Measurements from ENCODE around the gene NXF2. TPM values are rescaled to one million over a fixed set of nuclear protein-coding genes. Genes with fewer than 3 reads are reported as not detected.
A peak's percentile ranks its signal among the peaks of the same experiment; 100 is the strongest.

Gene NXF2
- total RNA-seq, 1 experiment from 2014 or later: not detected

DNA sequence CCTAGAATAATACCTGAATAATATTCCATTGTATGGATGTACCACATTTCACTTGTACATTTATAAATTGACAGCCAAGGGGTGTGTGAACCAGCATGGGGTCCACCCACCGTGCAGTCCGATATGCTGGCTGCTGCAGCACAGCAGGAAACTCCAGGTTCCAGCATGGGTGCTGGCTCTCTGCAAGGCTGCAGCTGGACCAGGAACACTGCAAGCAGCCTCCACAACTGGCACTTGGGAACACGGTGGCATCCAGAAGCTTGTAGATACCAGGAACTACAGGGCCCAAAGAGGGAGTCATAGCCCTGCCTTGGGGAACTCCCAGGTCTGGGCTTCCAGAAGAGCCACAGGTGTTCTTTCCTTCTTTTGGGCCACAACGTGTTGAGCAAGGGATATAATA lies 91.2 kb downstream of the NXF2 start:
- H3K9me3 Mint-ChIP-seq (ENCODE audit: unreplicated experiment): no peaks in the 10 kb centered on the region
- H3K4me1 Mint-ChIP-seq (ENCODE audit: insufficient read depth, unreplicated experiment): no peaks in the 10 kb centered on the region
- no peak overlapping the region for H3K27ac Mint-ChIP-seq (ENCODE audit: low read depth, unreplicated experiment)
- intact Hi-C loops (cut with micrococcal nuclease): no loop called here
- ChIA-PET POLR2A (no interaction called here), CTCF (interaction anchor here (1.1 kb wide), 1 partner anchor 270 kb away, joined by 3 read pairs; no protein-coding TSS in a partner anchor)
- DNase-seq (ENCODE audit: unreplicated experiment): no peak
- H3K36me3 Mint-ChIP-seq (ENCODE audit: insufficient read depth, unreplicated experiment): no peaks in the 10 kb centered on the region
- no peak overlapping the region for H3K4me3 Mint-ChIP-seq (ENCODE audit: unreplicated experiment)
- H3K27me3 Mint-ChIP-seq (ENCODE audit: insufficient read depth, unreplicated experiment): peaks cover 13% of the 10 kb centered on the region
- TF ChIP-seq, protein P1, sequence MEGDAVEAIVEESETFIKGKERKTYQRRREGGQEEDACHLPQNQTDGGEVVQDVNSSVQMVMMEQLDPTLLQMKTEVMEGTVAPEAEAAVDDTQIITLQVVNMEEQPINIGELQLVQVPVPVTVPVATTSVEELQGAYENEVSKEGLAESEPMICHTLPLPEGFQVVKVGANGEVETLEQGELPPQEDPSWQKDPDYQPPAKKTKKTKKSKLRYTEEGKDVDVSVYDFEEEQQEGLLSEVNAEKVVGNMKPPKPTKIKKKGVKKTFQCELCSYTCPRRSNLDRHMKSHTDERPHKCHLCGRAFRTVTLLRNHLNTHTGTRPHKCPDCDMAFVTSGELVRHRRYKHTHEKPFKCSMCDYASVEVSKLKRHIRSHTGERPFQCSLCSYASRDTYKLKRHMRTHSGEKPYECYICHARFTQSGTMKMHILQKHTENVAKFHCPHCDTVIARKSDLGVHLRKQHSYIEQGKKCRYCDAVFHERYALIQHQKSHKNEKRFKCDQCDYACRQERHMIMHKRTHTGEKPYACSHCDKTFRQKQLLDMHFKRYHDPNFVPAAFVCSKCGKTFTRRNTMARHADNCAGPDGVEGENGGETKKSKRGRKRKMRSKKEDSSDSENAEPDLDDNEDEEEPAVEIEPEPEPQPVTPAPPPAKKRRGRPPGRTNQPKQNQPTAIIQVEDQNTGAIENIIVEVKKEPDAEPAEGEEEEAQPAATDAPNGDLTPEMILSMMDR (IDR thresholded peaks at IDR 0.05; ENCODE audit: unreplicated experiment): no peak
- BruUV-seq (replicated peaks): no TSS peak

DNA sequence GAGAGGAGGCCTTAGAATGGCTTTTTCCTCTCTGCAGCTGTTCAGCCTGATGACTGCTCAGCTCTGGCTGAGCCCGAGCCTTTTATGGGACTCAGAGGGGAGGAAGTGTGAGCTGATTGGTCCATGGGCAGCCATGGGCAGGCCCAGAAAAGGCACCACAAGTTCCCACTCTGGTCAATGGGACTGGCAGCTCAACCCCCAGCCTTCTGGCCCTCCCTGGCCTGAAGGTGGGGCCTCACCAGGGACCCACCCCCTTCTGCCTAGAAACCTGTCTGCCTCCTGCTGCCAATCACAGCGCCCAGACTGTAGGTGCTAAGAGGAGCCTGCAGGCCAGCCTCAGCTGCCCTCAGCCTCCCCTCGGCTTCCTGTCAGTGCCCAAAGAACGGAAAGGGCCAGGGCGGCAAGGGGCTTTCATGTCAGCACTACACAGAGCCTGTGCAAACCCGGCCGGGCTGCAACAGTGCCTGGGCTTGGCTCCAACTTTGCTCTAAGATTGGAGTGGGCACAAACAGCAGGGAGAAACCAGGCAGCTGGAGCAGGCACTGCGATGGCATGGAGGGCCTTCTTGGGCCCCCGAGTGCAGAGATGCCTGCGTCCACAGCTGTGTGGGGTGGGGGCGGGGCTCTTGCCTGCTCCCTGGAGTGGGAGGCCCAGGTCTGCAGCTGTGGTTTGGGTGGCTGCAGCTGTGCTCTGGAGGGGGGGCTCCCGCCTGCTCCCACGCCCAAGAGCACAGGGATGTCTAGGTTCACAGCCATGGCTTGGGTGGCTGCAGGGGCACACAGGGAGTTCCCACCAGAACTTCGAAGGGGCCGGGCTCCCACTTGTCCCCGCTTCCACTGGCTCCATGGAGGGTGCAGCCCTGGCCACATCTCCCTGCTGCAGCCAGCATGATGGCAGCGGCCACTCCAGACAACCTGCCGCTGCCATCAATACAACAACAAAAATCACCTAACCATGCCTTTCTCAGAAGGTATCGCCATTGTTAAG lies 92.6 kb downstream of the NXF2 start:
- H3K27me3 Mint-ChIP-seq (ENCODE audit: insufficient read depth, unreplicated experiment): peaks cover 13% of the 10 kb centered on the region
- H3K36me3 Mint-ChIP-seq (ENCODE audit: insufficient read depth, unreplicated experiment): no peaks in the 10 kb centered on the region
- intact Hi-C loops (cut with micrococcal nuclease): no loop called here
- CTCF ChIA-PET: interaction anchor here (1.1 kb wide), 1 partner anchor 272 kb away, joined by 3 read pairs; no protein-coding TSS in a partner anchor
- BruUV-seq (replicated peaks): no TSS peak
- TF ChIP-seq, protein P1 (IDR thresholded peaks at IDR 0.05; ENCODE audit: unreplicated experiment): no peak
- no peak overlapping the region for H3K4me3 Mint-ChIP-seq (ENCODE audit: unreplicated experiment)
- no peak overlapping the region for H3K27ac Mint-ChIP-seq (ENCODE audit: low read depth, unreplicated experiment)
- no peak for DNase-seq (ENCODE audit: unreplicated experiment)
- H3K9me3 Mint-ChIP-seq (ENCODE audit: unreplicated experiment): no peaks in the 10 kb centered on the region
- POLR2A ChIA-PET: no interaction called here
- H3K4me1 Mint-ChIP-seq (ENCODE audit: insufficient read depth, unreplicated experiment): no peaks in the 10 kb centered on the region

DNA sequence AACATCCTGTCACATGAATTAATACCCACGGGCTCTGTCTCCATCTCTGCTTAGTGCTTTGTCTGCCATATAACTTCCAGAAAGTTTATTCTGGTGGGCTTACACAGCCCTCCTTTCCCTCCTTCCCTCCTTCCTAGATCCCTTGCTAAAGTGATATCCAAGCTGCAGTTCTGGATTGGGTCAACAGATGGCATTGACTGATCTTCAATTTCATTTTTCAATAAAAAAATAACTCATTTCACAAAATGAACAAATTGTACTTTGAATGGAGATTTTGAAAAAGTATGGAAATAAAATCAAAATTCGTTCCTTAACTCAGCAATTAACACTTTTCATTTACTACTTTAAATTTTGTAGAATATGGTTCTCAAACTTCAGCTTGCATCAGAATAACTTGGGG lies 94.9 kb downstream of the NXF2 start:
- H3K9me3 Mint-ChIP-seq (ENCODE audit: unreplicated experiment): no peaks in the 10 kb centered on the region
- TF ChIP-seq, protein P1 (IDR thresholded peaks at IDR 0.05; ENCODE audit: unreplicated experiment): no peak
- BruUV-seq (replicated peaks): no TSS peak
- no peaks in the 10 kb centered on the region for H3K36me3 Mint-ChIP-seq (ENCODE audit: insufficient read depth, unreplicated experiment)
- DNase-seq (ENCODE audit: unreplicated experiment): no peak
- H3K27me3 Mint-ChIP-seq (ENCODE audit: insufficient read depth, unreplicated experiment): peaks cover 13% of the 10 kb centered on the region
- no peaks in the 10 kb centered on the region for H3K4me1 Mint-ChIP-seq (ENCODE audit: insufficient read depth, unreplicated experiment)
- intact Hi-C loops (cut with micrococcal nuclease): no loop called here
- H3K4me3 Mint-ChIP-seq (ENCODE audit: unreplicated experiment): no peak overlapping the region
- CTCF ChIA-PET: interaction anchor here (0.6 to 0.7 kb wide), 2 partner anchors 733 to 1214 kb away, joined by 3 to 7 read pairs; no protein-coding TSS in a partner anchor
- H3K27ac Mint-ChIP-seq (ENCODE audit: low read depth, unreplicated experiment): no peak overlapping the region
- POLR2A ChIA-PET: no interaction called here

DNA sequence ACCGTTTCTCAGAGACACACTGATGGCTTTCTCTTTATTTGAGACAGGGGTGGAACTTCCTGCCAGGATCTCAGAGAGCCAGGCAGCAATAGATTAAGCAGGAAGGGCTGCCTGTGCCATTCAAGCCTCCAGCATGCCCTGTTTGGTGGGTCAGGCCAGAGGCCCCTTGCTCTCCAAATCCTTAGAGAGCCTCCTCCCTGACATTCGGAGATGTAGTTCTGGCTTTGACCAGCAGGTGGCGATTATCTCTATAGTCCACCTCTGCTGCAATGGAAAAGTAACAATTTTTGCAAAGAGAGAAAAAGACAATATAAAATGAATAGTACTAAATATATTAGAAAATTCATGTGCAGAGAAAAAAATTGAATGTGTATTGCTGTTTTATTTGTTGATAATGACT lies 98.9 kb downstream of the NXF2 start:
- Mint-ChIP-seq H3K27me3 (ENCODE audit: insufficient read depth, unreplicated experiment) (peaks cover 13% of the 10 kb centered on the region), H3K4me1 (ENCODE audit: insufficient read depth, unreplicated experiment) (no peaks in the 10 kb centered on the region), H3K36me3 (ENCODE audit: insufficient read depth, unreplicated experiment) (no peaks in the 10 kb centered on the region), H3K9me3 (ENCODE audit: unreplicated experiment) (no peaks in the 10 kb centered on the region), H3K27ac (ENCODE audit: low read depth, unreplicated experiment) (no peak overlapping the region), H3K4me3 (ENCODE audit: unreplicated experiment) (no peak overlapping the region)
- POLR2A ChIA-PET: no interaction called here
- DNase-seq (ENCODE audit: unreplicated experiment): peak; percentile 69
- no TSS peak for BruUV-seq (replicated peaks)
- TF ChIP-seq, protein P1 (IDR thresholded peaks at IDR 0.05; ENCODE audit: unreplicated experiment): peak; percentile 68
- CTCF ChIA-PET: interaction anchor here (0.6 kb wide), 1 partner anchor 650 kb away, joined by 3 read pairs; no protein-coding TSS in a partner anchor
- intact Hi-C loops (cut with micrococcal nuclease): no loop called here

Other genes with a start within 250 kb of the NXF2 start
- gene TCEAL2, start 121.5 kb upstream of the NXF2 start, total RNA-seq (2022): not detected in 2 replicates
- gene TCEAL6, start 104.7 kb upstream of the NXF2 start, total RNA-seq (2022): not detected in 2 replicates
- gene BEX5, start 91.2 kb upstream of the NXF2 start, total RNA-seq (2022): not detected in 2 replicates
- gene TCP11X1, start 31.9 kb upstream of the NXF2 start, total RNA-seq (2022): not detected in 2 replicates
- not detected in 2 replicates for gene NXF2B, start 192.8 kb downstream of the NXF2 start, total RNA-seq (2022)
- gene TCP11X2, start 224.6 kb downstream of the NXF2 start, total RNA-seq (2022): not detected in 2 replicates

All from MCF 10A (cell line).